Neural progenitor cell (in vitro differentiated cells): ENCODE measurements around the gene PSEN1.

Source experiments
- EZH2 ChIP-seq: fragments of 200-600 bp; sonication (generic); IDR thresholded peaks from 2 replicates; pipeline ENCODE4 v1.6.1; 2017; ENCODE audit warnings: antibody characterized with exemption, mild to moderate bottlenecking, moderate library complexity
- EZH2phosphoT487 ChIP-seq: fragments of 200-600 bp; sonication (generic); IDR thresholded peaks from 2 replicates; pipeline ENCODE4 v1.6.1; 2017; ENCODE audit warnings: antibody characterized with exemption
- TF ChIP-seq, protein P1 (sequence below): fragments of 200-600 bp; sonication (generic); IDR thresholded peaks from 2 replicates; pipeline ENCODE4 v1.5.1; 2017; ENCODE audit warnings: antibody characterized with exemption, mild to moderate bottlenecking

DNA sequence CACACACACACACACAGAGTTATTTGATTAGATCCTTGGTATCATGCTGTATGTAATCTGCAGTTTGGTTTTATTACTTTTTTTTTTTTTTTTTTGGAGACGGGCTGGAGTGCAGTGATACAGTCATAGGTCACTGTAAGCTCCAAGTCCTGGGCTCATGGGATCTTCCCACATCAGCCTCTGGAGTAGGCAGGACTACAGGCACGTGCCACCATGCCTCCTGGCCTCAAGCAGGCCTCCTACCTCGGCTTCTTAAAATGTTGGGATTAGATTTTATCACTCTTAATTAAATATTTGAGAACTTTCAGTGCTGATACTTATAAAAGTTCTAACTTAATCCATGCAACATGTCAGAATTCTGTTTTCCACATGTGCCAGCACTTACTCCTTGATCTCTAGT, 31.3 kb upstream of the PSEN1 start:
- TF ChIP-seq, protein P1, sequence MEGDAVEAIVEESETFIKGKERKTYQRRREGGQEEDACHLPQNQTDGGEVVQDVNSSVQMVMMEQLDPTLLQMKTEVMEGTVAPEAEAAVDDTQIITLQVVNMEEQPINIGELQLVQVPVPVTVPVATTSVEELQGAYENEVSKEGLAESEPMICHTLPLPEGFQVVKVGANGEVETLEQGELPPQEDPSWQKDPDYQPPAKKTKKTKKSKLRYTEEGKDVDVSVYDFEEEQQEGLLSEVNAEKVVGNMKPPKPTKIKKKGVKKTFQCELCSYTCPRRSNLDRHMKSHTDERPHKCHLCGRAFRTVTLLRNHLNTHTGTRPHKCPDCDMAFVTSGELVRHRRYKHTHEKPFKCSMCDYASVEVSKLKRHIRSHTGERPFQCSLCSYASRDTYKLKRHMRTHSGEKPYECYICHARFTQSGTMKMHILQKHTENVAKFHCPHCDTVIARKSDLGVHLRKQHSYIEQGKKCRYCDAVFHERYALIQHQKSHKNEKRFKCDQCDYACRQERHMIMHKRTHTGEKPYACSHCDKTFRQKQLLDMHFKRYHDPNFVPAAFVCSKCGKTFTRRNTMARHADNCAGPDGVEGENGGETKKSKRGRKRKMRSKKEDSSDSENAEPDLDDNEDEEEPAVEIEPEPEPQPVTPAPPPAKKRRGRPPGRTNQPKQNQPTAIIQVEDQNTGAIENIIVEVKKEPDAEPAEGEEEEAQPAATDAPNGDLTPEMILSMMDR = no peak
- TF ChIP-seq EZH2 (no peak), EZH2phosphoT487 (no peak)
